GM21526 (cell line): ENCODE measurements around the gene CSNK1D.

Experiments
- ATAC-seq: cut with Tn5 transposase; IDR thresholded peaks from one replicate; pipeline ENCODE4 v1.9.1; 2021; ENCODE audit warnings: moderate library complexity; ENCODE audit not compliant: unreplicated experiment, low FRiP score

The CSNK1D gene

GRCh38 chr17:82311971-82312370, 38.5 kb upstream of the CSNK1D start:
- no peak for ATAC-seq

GRCh38 chr17:82310877-82311276, 37.4 kb upstream of the CSNK1D start:
- ATAC-seq: no peak

- no peak for ATAC-seq
These were observed 36.4 kb upstream of the CSNK1D start for GRCh38 chr17:82309656-82310570.

GRCh38 chr17:82305727-82306300, 32.3 kb upstream of the CSNK1D start:
- no peak for ATAC-seq

- ATAC-seq: no peak
These were observed 31.6 kb upstream of the CSNK1D start for GRCh38 chr17:82304826-82305726.

- no peak for ATAC-seq
These were observed 30.7 kb upstream of the CSNK1D start for GRCh38 chr17:82303944-82304808.

- ATAC-seq: no peak
These were observed 29.8 kb upstream of the CSNK1D start for GRCh38 chr17:82302991-82303943.

GRCh38 chr17:82302568-82302963, 29.1 kb upstream of the CSNK1D start:
- ATAC-seq: no peak

- ATAC-seq: no peak
These were observed 28.5 kb upstream of the CSNK1D start for GRCh38 chr17:82301916-82302567.

GRCh38 chr17:82301300-82301915, 27.9 kb upstream of the CSNK1D start:
- ATAC-seq: no peak

GRCh38 chr17:82300707-82301270, 27.3 kb upstream of the CSNK1D start:
- no peak for ATAC-seq

- ATAC-seq: no peak
These were observed 26.7 kb upstream of the CSNK1D start for GRCh38 chr17:82300228-82300627.

- ATAC-seq: no peak
These were observed 26.0 kb upstream of the CSNK1D start for GRCh38 chr17:82299452-82299851.

- ATAC-seq: no peak
These were observed 25.3 kb upstream of the CSNK1D start for GRCh38 chr17:82298538-82299421.

GRCh38 chr17:82297714-82298537, 24.4 kb upstream of the CSNK1D start:
- ATAC-seq: no peak

- ATAC-seq: no peak
These were observed 23.8 kb upstream of the CSNK1D start for GRCh38 chr17:82297280-82297713.
